ENCODE results near the gene PRPF40B. TPM values are rescaled to one million over a fixed set of nuclear protein-coding genes. Genes with fewer than 3 reads are reported as not detected.

Gene PRPF40B
- total and polyA plus RNA-seq, 2 donors (not counting 1 experiment from before 2014, with no cell fraction given), result 11.7 to 23.7 TPM

- Histone ChIP-seq H3K36me3 (replicated peaks in 1 of 2; ENCODE audit: control extremely low read depth in 1 of 2, control insufficient read depth in 1 of 2, extremely low read depth in 1 of 2, insufficient read depth in 2 of 2, low read length in 1 of 2) (peaks cover 3 to 42% of the 10 kb centered on the region in 2 experiments), H3K9ac (ENCODE audit: low read length) (peak overlapping the region; percentile 56), H3K27me3 (replicated peaks in 1 of 4; ENCODE audit: control extremely low read depth in 1 of 4, control insufficient read depth in 3 of 4, insufficient read depth in 4 of 4, low read length in 3 of 4) (no peaks in the 10 kb centered on the region), H3K4me3 (ENCODE audit: control extremely low read depth in 1 of 5, extremely low read depth in 1 of 5, insufficient read depth in 1 of 5, low read depth in 2 of 5, low read length in 4 of 5) (peak overlapping the region in 2 of 5 experiments; percentile 7 to 65), H3K4me2 (replicated peaks; ENCODE audit: low read depth, low read length, poor library complexity, severe bottlenecking) (peak overlapping the region; percentile 86), H4K20me1 (ENCODE audit: control insufficient read depth, insufficient read depth, low read length, poor library complexity, severe bottlenecking) (peaks cover 6% of the 10 kb centered on the region), H3K79me2 (ENCODE audit: control insufficient read depth, insufficient read depth, low read length) (peaks cover 88% of the 10 kb centered on the region), H3K27ac (ENCODE audit: low read length in 2 of 2) (peak overlapping the region; percentile 78 to 95), H2AFZ (ENCODE audit: insufficient read depth, low read depth, low read length, poor library complexity, severe bottlenecking) (peak overlapping the region; percentile 25), H3K9me3 (ENCODE audit: control extremely low read depth in 1 of 3, control insufficient read depth in 2 of 3, insufficient read depth in 1 of 3, low read length in 2 of 3) (no peaks in the 10 kb centered on the region), H3K4me1 (ENCODE audit: control insufficient read depth in 2 of 2, insufficient read depth in 2 of 2, low read length in 2 of 2) (peaks cover 57 to 65% of the 10 kb centered on the region in 2 donors)
- Mint-ChIP-seq H3K27ac (peak overlapping the region; percentile 97), H3K4me1 (peaks cover 70% of the 10 kb centered on the region), H3K9me3 (ENCODE audit: insufficient read depth) (no peaks in the 10 kb centered on the region), H3K27me3 (no peaks in the 10 kb centered on the region), H3K4me3 (peak overlapping the region; percentile 85)
- ChIA-PET POLR2A (interaction anchor here (0.6 to 4.0 kb wide), 7 partner anchors 10 to 319 kb away, joined by 3 to 10 read pairs (median 6); partner anchors contain the start of gene FMNL3), CTCF (interaction anchor here (0.5 to 12.1 kb wide), 9 partner anchors 10 to 180 kb away, joined by 3 to 164 read pairs (median 5); partner anchors contain the start of genes FMNL3 and PRPF40B)
- ATAC-seq (ENCODE audit: low read depth), result peak; percentile 55
- whole genome bisulfite sequencing (ENCODE audit: insufficient coverage), result 11% methylated on average over 2 of the region's 3 CpGs
- TF ChIP-seq, protein P1, sequence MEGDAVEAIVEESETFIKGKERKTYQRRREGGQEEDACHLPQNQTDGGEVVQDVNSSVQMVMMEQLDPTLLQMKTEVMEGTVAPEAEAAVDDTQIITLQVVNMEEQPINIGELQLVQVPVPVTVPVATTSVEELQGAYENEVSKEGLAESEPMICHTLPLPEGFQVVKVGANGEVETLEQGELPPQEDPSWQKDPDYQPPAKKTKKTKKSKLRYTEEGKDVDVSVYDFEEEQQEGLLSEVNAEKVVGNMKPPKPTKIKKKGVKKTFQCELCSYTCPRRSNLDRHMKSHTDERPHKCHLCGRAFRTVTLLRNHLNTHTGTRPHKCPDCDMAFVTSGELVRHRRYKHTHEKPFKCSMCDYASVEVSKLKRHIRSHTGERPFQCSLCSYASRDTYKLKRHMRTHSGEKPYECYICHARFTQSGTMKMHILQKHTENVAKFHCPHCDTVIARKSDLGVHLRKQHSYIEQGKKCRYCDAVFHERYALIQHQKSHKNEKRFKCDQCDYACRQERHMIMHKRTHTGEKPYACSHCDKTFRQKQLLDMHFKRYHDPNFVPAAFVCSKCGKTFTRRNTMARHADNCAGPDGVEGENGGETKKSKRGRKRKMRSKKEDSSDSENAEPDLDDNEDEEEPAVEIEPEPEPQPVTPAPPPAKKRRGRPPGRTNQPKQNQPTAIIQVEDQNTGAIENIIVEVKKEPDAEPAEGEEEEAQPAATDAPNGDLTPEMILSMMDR (IDR thresholded peaks at IDR 0.05), result no peak
- TF ChIP-seq EZH2 (IDR thresholded peaks at IDR 0.05; ENCODE audit: borderline replicate concordance, insufficient read depth, low read depth, low read length, poor library complexity, severe bottlenecking), result no peak
- intact Hi-C loops (cut with micrococcal nuclease), result loop anchor here (1.0 kb wide), 1 partner anchor 17 kb away; no protein-coding TSS in a partner anchor
- DNase-seq, result peak; percentile 71
Observed at GRCh38 chr12:49661191-49661590, 37.8 kb downstream of the PRPF40B start.

- H3K9ac ChIP-seq (ENCODE audit: low read length), result peak overlapping the region; percentile 56
- POLR2A ChIA-PET, result interaction anchor here (0.6 to 4.0 kb wide), 6 partner anchors 9 to 318 kb away, joined by 3 to 10 read pairs (median 6); partner anchors contain the start of gene FMNL3
- no peaks in the 10 kb centered on the region for H3K27me3 Mint-ChIP-seq
- TF ChIP-seq EZH2 (IDR thresholded peaks at IDR 0.05; ENCODE audit: borderline replicate concordance, insufficient read depth, low read depth, low read length, poor library complexity, severe bottlenecking), result no peak
- TF ChIP-seq, protein P1 (IDR thresholded peaks at IDR 0.05), result no peak
- intact Hi-C loops (cut with micrococcal nuclease), result loop anchor here (1.0 kb wide), 1 partner anchor 17 kb away; no protein-coding TSS in a partner anchor
- no peak for DNase-seq
- H3K79me2 ChIP-seq (ENCODE audit: control insufficient read depth, insufficient read depth, low read length), result peaks cover 94% of the 10 kb centered on the region
- H2AFZ ChIP-seq (ENCODE audit: insufficient read depth, low read depth, low read length, poor library complexity, severe bottlenecking), result no peak overlapping the region
- no peaks in the 10 kb centered on the region for H3K9me3 ChIP-seq (ENCODE audit: control extremely low read depth in 1 of 3, control insufficient read depth in 2 of 3, insufficient read depth in 1 of 3, low read length in 2 of 3)
- peak overlapping the region; percentile 85 for H3K4me3 Mint-ChIP-seq
- no peaks in the 10 kb centered on the region for H3K9me3 Mint-ChIP-seq (ENCODE audit: insufficient read depth)
- H3K27ac ChIP-seq (ENCODE audit: low read length in 2 of 2), result peak overlapping the region; percentile 78 to 95
- H3K4me3 ChIP-seq (ENCODE audit: control extremely low read depth in 1 of 5, extremely low read depth in 1 of 5, insufficient read depth in 1 of 5, low read depth in 2 of 5, low read length in 4 of 5), result peak overlapping the region in 1 of 5 experiments; percentile 65
- H3K36me3 ChIP-seq (replicated peaks in 1 of 2; ENCODE audit: control extremely low read depth in 1 of 2, control insufficient read depth in 1 of 2, extremely low read depth in 1 of 2, insufficient read depth in 2 of 2, low read length in 1 of 2), result peaks cover under 1 to 39% of the 10 kb centered on the region in 2 experiments
- 90% methylated on average over 2 of the region's 3 CpGs for WGBS (ENCODE audit: insufficient coverage)
- H4K20me1 ChIP-seq (ENCODE audit: control insufficient read depth, insufficient read depth, low read length, poor library complexity, severe bottlenecking), result peaks cover 6% of the 10 kb centered on the region
- CTCF ChIA-PET, result interaction anchor here (1.0 to 12.1 kb wide), 8 partner anchors 8 to 45 kb away, joined by 3 to 164 read pairs (median 8); partner anchors contain the start of genes FMNL3 and PRPF40B
- no peaks in the 10 kb centered on the region for H3K27me3 ChIP-seq (replicated peaks in 1 of 4; ENCODE audit: control extremely low read depth in 1 of 4, control insufficient read depth in 3 of 4, insufficient read depth in 4 of 4, low read length in 3 of 4)
- H3K27ac Mint-ChIP-seq, result peak overlapping the region; percentile 97
- peaks cover 62 to 71% of the 10 kb centered on the region in 2 donors for H3K4me1 ChIP-seq (ENCODE audit: control insufficient read depth in 2 of 2, insufficient read depth in 2 of 2, low read length in 2 of 2)
- ATAC-seq (ENCODE audit: low read depth), result no peak
- H3K4me2 ChIP-seq (replicated peaks; ENCODE audit: low read depth, low read length, poor library complexity, severe bottlenecking), result peak overlapping the region; percentile 86
- H3K4me1 Mint-ChIP-seq, result peaks cover 74% of the 10 kb centered on the region
Observed at GRCh38 chr12:49661746-49662145, 38.4 kb downstream of the PRPF40B start.

Data from B cell (primary cell).